HG02938 (cell line): ENCODE measurements around the gene CR1.
"Not testable (repeated sequence)": the region's sequence is repeated elsewhere in the genome, so short reads cannot be mapped to it uniquely, and the experiment has no call there.

Experiments used
- ATAC-seq: cut with Tn5 transposase; IDR thresholded peaks from one replicate; pipeline ENCODE4 v1.9.1; 2021; ENCODE audit warnings: mild to moderate bottlenecking, moderate library complexity; ENCODE audit not compliant: unreplicated experiment

CR1 gene

DNA sequence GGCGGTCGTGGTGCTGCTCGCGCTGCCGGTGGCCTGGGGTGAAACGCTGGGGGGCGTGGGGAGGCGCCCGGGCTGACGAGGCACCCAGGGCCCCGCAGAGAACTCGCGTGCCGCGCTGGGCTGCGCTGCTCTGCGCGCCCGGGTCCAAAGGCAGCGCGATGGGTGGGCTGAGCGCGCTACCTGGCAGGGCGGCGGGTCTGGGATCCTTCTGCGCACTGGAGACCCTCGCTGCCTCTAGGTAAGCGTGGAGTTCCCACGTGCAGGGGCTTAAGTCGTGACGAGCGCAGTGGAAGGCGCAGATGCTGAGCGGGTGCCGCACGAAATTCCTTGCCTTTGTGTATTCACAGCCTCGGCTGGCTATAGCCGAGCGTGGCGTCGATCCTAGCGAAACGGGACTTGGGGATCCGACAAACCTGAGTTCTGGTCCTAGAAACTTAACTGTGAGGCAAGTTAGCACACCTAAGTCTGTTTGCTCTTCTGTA is 173.6 kb downstream of the CR1 start:
- no peak for ATAC-seq

DNA sequence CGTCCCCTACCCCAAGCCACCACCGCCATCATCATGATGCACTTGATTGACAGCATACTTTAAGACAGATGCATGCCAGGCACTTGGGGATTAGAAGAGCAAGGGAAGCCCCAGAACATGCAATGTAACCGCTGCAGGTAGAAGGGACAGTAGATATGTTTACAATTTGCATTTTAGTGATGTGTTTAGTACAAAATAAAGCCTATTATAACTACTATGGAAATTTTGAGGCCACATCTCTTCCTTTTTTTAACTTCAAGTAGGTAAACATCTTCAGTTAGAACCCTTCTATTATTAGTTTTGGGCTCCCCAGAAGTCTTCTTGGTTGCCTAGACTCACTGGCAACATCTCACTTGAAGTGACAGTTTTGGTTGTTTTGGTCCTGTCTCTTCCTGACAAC is 174.2 kb downstream of the CR1 start:
- no peak for ATAC-seq

DNA sequence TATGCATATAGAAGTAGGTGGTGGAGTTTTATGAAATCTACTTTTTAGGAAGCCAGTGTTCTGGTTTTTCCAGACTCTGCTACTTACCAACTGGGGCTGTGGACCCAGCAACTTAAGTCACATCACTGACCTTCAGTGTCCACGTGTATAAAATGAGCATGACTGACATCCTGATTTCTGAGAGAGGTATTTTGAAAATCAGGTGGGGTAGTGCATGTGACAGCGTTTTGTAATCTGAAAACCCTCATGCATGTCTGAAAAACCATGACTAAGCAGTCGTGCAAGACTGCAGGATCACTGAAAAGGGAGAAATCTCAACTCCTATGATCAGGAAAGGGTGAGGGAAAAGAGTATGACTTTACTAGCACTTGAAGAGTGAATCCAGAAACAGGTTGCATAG is 175.0 kb downstream of the CR1 start:
- ATAC-seq, result no peak

DNA sequence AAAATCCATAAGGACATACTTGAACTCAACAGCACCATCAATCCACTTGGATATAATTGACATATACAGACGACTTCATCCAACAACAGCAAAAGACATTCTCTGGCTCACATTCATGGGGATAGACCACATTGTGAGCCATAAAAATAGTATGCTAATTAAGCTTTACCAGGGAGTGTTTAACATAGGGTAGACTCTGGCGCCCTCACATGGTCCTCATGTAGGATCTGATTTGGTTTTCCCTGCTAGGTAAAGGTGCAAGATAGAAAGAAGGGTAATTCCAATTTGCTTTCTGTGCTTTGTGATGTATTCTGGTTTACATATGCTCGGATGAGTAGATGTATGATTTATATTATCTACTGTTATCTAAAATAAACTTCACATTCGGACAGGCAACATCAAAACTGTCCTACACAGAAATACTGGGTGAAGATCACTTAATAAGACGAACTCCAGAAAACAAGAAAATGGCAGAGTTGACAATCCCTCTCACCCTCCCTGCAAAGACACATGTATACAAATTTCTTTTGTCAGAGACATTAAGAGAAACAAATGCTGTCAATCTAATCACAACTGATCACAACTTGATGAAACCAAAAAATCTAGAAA is 176.7 kb downstream of the CR1 start:
- ATAC-seq, result no peak

DNA sequence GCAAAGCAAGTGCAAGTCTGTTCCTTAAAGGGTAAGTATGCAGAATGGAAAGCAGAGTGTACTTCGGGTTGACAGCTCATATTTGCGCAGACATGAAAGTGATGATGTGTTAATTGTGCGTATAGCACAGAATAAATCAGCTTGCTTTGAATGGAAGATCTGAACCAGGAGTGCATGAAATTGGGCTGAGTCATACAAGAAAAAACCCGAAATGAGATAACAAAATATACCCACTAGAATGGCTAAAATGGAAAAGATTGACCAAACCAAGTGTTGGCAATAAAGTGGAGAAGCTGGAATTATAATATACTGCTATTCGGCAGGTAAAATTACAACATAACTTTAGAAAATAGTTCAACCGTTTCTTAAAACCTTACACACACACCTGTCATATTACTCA is 177.4 kb downstream of the CR1 start:
- no peak for ATAC-seq

DNA sequence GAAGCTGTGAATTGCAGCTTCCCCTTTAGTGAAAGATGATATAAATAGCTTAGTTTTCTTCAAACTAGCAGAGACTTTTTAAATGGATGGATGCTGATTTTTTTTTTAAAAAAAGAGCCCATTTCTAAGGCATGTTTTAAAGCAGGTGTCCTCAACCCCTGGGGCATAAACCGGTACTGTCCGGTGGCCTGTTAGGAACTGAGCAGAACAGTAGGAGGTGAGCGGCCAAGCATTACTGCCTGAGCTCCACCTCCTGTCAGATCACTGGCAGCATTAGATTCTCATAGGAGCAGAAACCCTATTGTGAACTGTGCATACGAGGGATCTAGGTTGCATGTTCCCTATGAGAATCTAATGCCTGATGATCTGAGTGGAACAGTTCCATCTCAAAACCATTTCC is 180.2 kb downstream of the CR1 start:
- ATAC-seq, result no peak

DNA sequence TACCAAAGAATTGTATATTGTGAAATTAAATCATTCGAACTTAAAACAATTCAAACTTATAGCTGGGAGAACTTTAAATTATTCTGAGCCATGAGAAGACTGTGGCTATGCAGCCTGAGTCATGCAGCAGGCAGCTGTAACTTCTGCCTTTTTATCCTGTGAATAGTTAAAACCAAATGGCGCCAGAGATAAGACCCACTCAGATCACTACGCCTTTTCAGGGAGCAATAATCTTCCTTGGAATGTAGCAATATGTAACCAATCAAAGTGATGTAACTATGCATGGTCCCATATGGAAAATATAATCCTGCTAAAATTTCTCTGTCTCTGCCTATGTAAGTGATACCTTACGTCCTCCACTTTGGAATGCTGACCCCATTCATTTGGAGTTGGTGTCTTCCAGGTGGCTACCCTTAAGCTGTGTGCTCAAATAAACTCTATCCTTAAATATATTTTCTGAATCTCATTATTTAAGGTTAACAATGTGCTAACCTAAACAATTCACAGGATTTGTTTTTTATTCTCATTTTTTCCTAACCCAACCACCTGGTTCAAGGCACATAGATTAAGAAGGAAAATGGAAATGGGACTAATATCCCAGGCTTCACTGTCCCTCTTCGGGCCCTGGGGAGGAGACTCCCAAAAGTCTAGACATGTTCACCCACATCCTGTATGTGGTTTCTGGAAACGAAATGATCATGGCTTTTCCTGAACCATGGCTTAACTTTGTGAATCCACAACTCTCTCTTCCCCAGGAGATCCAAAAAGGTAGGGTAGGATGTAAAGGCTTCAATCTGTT is 184.8 kb downstream of the CR1 start:
- not testable (repeated sequence) for ATAC-seq

DNA sequence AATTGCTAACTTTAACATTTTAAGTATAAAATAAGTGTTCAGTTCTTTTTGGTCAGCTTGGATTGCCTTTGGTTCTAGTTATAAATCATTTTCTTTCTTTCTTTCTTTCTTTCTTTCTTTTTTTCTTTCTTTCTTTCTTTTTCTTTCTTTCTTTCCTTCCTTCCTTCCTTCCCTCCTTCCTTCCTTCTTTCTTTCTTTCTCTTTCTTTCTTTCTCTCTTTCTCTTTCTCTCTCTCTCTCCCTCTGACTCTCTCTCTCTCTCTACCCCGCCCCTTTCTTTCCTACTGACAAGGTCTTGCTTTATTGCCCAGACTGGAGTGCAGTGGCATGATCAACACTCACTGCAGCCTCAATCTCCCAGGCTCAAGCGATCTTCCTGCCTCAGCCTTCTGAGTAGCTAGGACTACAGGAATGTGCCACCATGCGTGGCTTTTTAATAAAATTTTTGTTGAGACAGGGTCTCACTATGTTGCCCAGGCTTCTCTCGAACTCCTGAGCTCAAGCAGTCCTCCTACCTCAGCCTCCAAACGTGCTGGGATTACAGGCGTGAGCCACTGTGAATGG is 187.0 kb downstream of the CR1 start:
- not testable (repeated sequence) for ATAC-seq

DNA sequence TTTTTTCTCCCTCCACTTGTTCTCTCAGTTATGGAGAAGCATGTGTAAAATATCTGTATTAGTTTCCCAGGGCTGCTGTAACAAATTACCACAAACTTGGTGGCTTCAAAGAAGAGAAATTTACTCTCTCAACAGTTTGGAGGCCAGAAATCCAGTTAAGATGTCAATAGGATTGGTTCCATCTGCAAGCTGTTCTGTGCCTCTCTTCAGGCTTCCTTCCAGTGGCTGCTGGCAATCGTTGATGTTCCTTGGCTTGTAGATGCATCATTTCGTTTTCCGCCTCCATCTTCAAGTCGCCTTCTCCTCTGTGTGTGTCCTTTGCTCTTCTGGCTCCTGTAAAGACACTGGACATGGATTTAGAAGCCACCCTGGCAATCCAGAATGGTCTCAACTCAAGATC is 194.6 kb downstream of the CR1 start:
- ATAC-seq, result not testable (repeated sequence)

DNA sequence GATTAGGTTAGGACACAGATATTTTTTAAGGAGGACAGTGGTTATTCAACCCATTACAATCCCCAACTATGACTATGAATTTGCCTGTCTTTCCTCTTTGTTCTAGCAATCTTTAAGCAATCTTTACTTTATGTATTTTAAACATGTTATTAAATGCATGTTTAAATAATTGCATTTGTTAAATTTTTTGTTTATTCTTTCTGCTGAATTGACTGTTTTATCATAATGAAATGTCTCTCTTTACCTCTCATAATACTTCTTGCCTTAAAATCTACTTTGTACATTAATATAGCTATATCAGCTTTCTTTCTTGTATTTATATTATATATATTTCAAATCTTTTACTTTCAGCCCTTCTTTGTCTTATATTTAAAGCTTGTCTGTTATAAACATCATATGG is 195.1 kb downstream of the CR1 start:
- no peak for ATAC-seq
